ENCODE results near the gene USH1G.

- TF ChIP-seq CTCF (IDR thresholded peaks at IDR 0.05) (no peak), POLR2A (IDR thresholded peaks at IDR 0.05) (no peak)
These were observed 883 bp downstream of the USH1G start for GRCh38 chr17:74922172-74922571.
